ENCODE results near the gene HMGXB3.

DNA sequence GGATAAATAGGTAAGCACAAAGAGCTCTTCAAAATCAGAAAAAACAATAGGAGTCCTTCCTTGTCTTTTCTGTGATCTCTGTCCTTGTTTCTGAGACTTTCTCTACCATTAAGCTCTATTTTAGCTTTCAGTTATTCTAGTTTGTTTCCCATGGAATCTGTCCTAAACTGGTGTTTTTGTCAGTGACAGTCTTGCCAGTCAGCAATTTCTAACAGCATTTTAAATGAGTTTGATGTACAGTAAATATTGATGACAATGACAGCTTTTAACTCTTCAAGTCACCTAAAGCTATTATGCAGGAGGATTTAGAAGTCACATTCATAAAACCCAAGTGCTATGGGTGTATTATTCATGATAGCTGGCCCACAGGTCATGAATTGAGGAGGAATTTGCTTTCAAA is 18.0 kb upstream of the HMGXB3 start:
- TF ChIP-seq, protein P1, sequence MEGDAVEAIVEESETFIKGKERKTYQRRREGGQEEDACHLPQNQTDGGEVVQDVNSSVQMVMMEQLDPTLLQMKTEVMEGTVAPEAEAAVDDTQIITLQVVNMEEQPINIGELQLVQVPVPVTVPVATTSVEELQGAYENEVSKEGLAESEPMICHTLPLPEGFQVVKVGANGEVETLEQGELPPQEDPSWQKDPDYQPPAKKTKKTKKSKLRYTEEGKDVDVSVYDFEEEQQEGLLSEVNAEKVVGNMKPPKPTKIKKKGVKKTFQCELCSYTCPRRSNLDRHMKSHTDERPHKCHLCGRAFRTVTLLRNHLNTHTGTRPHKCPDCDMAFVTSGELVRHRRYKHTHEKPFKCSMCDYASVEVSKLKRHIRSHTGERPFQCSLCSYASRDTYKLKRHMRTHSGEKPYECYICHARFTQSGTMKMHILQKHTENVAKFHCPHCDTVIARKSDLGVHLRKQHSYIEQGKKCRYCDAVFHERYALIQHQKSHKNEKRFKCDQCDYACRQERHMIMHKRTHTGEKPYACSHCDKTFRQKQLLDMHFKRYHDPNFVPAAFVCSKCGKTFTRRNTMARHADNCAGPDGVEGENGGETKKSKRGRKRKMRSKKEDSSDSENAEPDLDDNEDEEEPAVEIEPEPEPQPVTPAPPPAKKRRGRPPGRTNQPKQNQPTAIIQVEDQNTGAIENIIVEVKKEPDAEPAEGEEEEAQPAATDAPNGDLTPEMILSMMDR (IDR thresholded peaks at IDR 0.05; ENCODE audit: low read length): no peak
- TF ChIP-seq EZH2phosphoT487 (IDR thresholded peaks at IDR 0.05; ENCODE audit: low read length): no peak
- no peak for TF ChIP-seq EZH2 (optimal IDR thresholded peaks at IDR 0.05; ENCODE audit: low read depth, low read length)

Measured in MM.1S (cell line).